Pancreas (tissue), 10 donors: ENCODE data around the gene LGALS16. TPM values are rescaled to one million over a fixed set of nuclear protein-coding genes. Genes with fewer than 3 reads are reported as not detected.

ENCODE experiments used
- ATAC-seq, 4 donors: fragments of 200-7000 bp; cut with Tn5 transposase; one replicate each; pipeline versions ENCODE4 v1.8.0 to v1.9.1; 2020; ENCODE audit warnings: mild to moderate bottlenecking in 4 of 4, moderate library complexity in 4 of 4
- DNase-seq, 6 donors: peaks; one replicate each; pipeline ENCODE4 v3.0.0-alpha.2; 2020
- FAIRE-seq: peaks from 2 replicates; lab custom pipeline; 2012; peaks lifted over from hg19 to GRCh38; lab: Jason Lieb, UNC
- H3K27ac ChIP-seq, 4 donors: fragments of 200-600 bp; sonication (generic); 1 replicate in 3 of 4; 2 replicates in 1 of 4; pipeline versions ENCODE4 v1.5.0 to v1.8.0; 2020
- H3K27me3 ChIP-seq, 4 donors: fragments of 200-600 bp; one replicate each; pipeline ENCODE4 v1.8.0; 2021
- H3K36me3 ChIP-seq, 3 donors: fragments of 200-600 bp; sonication (generic) in 1 of 3; one replicate each; pipeline versions ENCODE4 v1.5.0 to v1.8.0; 2020 to 2021
- H3K4me1 ChIP-seq, 3 donors: fragments of 200-600 bp; one replicate each; pipeline ENCODE4 v1.8.0; 2021
- H3K4me3 ChIP-seq, 4 donors: fragments of 200-600 bp; sonication (generic) in 2 of 4; one replicate each; pipeline versions ENCODE4 v1.5.0 to v1.8.0; 2020 to 2021
- H3K9me3 ChIP-seq, 4 donors: fragments of 200-600 bp; one replicate each; pipeline ENCODE4 v1.8.0; 2021
- WGBS, 2 donors: extraction: QIAGEN DNeasy Blood & Tissue Kit; methylation state at CpG; one replicate each; pipeline ENCODE4 v1.1.7; 2013; 5-methylcytosine and 5-hydroxymethylcytosine counted together
- intact Hi-C, 3 donors: fragments of 100-400 bp; cut with DNase I; formaldehyde crosslinking; loops; one replicate each; pipeline versions ENCODE4 v1.11.1 to v1.14.2; 2022
- polyA plus RNA-seq, 2 donors: library from polyadenylated mRNA; stranded (reverse); fragments of 200-250 nt; gene quantifications; one replicate each; pipeline ENCODE4 v1.2.3, GENCODE V29; 2013
- total RNA-seq, 6 donors: library from RNA; stranded (reverse); fragmentation: NEBNext Ultra II Directional in 4 of 6; extraction: Animal tissue kit (Norgen Biotek cat#: 25700) in 4 of 6; gene quantifications; one replicate each; pipeline versions ENCODE4 v1.2.1 to v1.2.4, GENCODE V29; 2021 to 2023
- TF ChIP-seq, protein P1 (sequence below), 4 donors: fragments of 200-600 bp; sonication (generic) in 3 of 4; IDR thresholded peaks; one replicate each; pipeline versions ENCODE4 v1.5.0 to v1.8.0; 2021; ENCODE audit warnings: antibody characterized with exemption in 4 of 4
- donor health status: healthy with polysubstance abuse.
- donor health status: DM: no; HTN: no; CAD: no; lungs with moderate emphysema.
- donor health status: DM: no; HTN: no; CAD: no.
- donor health status: control.
- donor health status: control.
- donor health status: Bipolar disorder and iron deficiency.
- donor health status: DM: yes; HTN: yes; CAD: no.
- donor health status: DM: no; HTN: no; CAD: no.
- donor health status: DM: no; HTN: no; CAD: no.
- donor health status: DM: yes; HTN: yes; CAD: no.

LGALS16 gene
- total and polyA plus RNA-seq, 8 donors, result not detected

DNA sequence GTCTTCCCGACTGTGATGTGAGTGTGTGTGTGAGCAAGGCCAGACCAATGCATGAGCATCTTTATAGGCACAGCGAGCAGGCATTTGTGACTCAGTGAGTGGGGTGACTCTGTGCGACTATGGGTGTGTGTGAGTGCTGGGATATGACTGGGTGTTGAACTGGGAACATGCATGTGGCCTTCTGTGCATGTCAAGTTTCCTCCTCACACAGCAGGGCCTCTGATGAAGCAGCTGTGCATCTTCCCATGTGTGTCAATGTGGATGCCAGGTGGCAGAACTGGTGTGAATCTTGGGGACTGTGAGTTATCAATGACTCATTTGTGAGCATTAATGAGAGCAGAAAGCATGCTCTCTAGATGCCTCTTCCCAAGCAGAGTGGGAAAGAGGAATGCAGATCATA is 36.5 kb downstream of the LGALS16 start:
- 60 to 68% methylated on average over 3 of the region's 3 CpGs for WGBS, 2 donors
- peak in 3 of 6 donors; percentile 29 to 67 (median 44) for DNase-seq
- no peaks in the 10 kb centered on the region for H3K27me3 ChIP-seq
- no peaks in the 10 kb centered on the region for H3K9me3 ChIP-seq
- TF ChIP-seq, protein P1, sequence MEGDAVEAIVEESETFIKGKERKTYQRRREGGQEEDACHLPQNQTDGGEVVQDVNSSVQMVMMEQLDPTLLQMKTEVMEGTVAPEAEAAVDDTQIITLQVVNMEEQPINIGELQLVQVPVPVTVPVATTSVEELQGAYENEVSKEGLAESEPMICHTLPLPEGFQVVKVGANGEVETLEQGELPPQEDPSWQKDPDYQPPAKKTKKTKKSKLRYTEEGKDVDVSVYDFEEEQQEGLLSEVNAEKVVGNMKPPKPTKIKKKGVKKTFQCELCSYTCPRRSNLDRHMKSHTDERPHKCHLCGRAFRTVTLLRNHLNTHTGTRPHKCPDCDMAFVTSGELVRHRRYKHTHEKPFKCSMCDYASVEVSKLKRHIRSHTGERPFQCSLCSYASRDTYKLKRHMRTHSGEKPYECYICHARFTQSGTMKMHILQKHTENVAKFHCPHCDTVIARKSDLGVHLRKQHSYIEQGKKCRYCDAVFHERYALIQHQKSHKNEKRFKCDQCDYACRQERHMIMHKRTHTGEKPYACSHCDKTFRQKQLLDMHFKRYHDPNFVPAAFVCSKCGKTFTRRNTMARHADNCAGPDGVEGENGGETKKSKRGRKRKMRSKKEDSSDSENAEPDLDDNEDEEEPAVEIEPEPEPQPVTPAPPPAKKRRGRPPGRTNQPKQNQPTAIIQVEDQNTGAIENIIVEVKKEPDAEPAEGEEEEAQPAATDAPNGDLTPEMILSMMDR (IDR thresholded peaks at IDR 0.05), result no peak
- no peak overlapping the region for H3K27ac ChIP-seq
- no peaks in the 10 kb centered on the region for H3K36me3 ChIP-seq
- peak in 2 of 4 donors; percentile 18 to 71 for ATAC-seq
- H3K4me1 ChIP-seq, result no peaks in the 10 kb centered on the region
- no peak for FAIRE-seq
- H3K4me3 ChIP-seq, result no peak overlapping the region
- intact Hi-C loops, result no loop called here

DNA sequence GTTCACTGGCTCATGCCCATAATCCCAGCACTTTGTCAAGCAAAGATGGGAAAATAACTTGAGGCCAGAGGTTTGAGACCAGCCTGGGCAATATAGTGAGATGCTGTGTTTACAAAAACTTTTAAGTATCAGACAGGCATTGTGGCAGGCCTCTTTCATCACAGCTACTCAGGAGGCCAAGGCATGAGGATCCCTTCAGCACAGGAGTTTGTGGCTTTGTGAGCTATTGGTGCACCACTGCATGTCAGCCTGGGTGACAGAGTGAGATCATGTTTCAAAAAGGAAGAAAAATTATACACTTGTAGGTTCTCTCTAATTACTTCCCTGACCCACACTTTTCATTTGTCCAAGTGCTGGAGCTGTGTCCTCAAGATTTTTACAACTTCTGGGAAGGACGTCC is 37.1 kb downstream of the LGALS16 start:
- DNase-seq (no peak), ATAC-seq (no peak), FAIRE-seq (no peak)
- no peaks in the 10 kb centered on the region for H3K4me1 ChIP-seq
- no peaks in the 10 kb centered on the region for H3K36me3 ChIP-seq
- no peaks in the 10 kb centered on the region for H3K27me3 ChIP-seq
- H3K9me3 ChIP-seq, result no peaks in the 10 kb centered on the region
- TF ChIP-seq, protein P1 (IDR thresholded peaks at IDR 0.05), result no peak
- H3K27ac ChIP-seq, result no peak overlapping the region
- 75 to 81% methylated on average over 1 of the region's 1 CpG for WGBS, 2 donors
- no peak overlapping the region for H3K4me3 ChIP-seq
- intact Hi-C loops, result no loop called here

DNA sequence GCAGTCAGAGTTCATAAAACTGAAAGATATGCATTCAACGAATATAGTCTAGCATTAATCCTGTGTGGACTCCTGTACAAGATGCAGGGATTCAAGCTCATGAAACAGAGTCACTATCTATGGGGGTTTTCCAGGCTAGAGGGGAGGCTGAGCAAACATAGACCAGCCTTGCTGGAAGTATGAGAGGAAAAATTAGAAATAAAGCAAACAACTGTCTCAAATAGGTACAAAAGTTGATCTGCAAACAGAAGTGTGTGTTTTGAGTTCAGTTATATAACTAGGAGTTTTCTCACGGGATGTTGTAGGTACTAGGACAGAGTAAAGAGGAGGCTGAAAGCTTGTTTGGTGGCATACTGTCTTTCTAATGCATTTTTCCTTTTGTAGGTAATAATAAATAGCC is 40.0 kb downstream of the LGALS16 start:
- Histone ChIP-seq H3K4me3 (no peak overlapping the region), H3K9me3 (no peaks in the 10 kb centered on the region), H3K27me3 (no peaks in the 10 kb centered on the region), H3K36me3 (no peaks in the 10 kb centered on the region), H3K27ac (no peak overlapping the region), H3K4me1 (no peaks in the 10 kb centered on the region)
- DNase-seq (no peak), FAIRE-seq (no peak), ATAC-seq (no peak)
- intact Hi-C loops, result no loop called here
- WGBS, 2 donors, result 31 to 36% methylated on average over 2 of the region's 2 CpGs
- TF ChIP-seq, protein P1 (IDR thresholded peaks at IDR 0.05), result no peak

DNA sequence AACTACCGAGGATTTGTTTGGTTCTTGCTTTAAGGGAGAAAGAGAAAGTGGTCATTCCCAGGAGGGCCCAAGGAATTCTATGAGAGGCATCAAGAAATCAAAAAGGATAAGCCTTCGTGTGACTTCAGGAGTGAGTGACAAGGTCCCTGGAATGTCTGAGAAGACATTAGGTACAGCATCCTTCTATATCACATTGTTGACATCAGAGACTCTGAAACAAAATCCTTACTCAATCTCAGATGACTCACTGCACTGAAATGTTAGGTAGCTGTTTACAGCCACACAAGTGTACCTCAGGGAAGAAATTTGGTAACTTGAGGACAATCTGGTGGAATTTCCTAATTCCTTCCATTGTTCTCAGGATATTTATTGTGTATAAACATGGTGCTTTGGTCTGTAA is 40.7 kb downstream of the LGALS16 start:
- TF ChIP-seq, protein P1 (IDR thresholded peaks at IDR 0.05), result no peak
- intact Hi-C loops, result no loop called here
- Histone ChIP-seq H3K4me1 (no peaks in the 10 kb centered on the region), H3K27me3 (no peaks in the 10 kb centered on the region), H3K9me3 (no peaks in the 10 kb centered on the region), H3K4me3 (no peak overlapping the region), H3K36me3 (no peaks in the 10 kb centered on the region), H3K27ac (no peak overlapping the region)
- ATAC-seq, result no peak
- no peak for FAIRE-seq
- no peak for DNase-seq
- WGBS, 2 donors, result 54 to 60% methylated on average over 2 of the region's 2 CpGs

DNA sequence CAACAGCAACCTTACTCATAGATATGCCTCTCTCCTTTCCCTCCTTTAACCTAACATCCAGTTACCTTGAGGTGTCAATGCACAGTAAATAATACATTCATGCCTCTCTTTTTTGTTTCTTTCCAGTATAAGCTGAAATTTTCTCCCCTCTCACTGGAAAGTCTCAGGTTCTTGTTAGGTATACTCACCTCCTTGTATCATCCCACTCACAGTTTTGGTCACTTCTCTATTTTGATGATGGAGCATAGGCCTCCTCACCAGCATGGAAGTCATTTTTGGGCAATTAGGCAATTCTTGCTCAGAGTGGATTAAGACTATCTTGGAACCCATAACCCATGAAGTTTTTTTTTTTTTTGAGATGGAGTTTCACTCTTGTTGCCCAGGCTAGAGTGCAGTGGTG is 42.8 kb downstream of the LGALS16 start:
- Histone ChIP-seq H3K36me3 (no peaks in the 10 kb centered on the region), H3K27ac (no peak overlapping the region), H3K27me3 (no peaks in the 10 kb centered on the region), H3K4me3 (no peak overlapping the region), H3K4me1 (no peaks in the 10 kb centered on the region), H3K9me3 (no peaks in the 10 kb centered on the region)
- TF ChIP-seq, protein P1 (IDR thresholded peaks at IDR 0.05), result no peak
- intact Hi-C loops, result no loop called here
- FAIRE-seq (no peak), DNase-seq (no peak), ATAC-seq (no peak)
